Measurements from ENCODE around the gene EXOG.

DNA sequence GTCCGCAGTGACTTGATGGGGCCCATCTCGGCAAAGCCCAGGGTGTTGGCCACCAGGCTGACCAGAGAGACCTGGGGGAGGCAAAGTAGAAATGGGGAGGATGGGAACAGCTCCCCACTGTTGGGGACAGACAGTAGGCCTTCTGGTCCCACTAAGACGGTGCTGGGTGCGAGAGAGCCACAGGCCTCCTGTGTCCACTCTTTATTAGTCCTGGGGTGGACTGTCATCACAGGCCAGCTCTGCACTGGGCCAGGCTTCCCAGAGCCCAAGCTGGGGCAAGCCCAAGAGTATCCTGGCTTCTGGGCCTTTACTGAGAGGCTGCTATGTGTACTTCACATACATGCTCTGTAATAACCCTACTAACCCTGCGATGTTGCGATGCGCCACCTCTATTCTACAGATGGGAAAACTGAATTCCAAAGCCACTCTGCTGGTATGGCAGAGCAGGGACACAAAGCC lies 66.4 kb downstream of the EXOG start:
- TF ChIP-seq, protein P1, sequence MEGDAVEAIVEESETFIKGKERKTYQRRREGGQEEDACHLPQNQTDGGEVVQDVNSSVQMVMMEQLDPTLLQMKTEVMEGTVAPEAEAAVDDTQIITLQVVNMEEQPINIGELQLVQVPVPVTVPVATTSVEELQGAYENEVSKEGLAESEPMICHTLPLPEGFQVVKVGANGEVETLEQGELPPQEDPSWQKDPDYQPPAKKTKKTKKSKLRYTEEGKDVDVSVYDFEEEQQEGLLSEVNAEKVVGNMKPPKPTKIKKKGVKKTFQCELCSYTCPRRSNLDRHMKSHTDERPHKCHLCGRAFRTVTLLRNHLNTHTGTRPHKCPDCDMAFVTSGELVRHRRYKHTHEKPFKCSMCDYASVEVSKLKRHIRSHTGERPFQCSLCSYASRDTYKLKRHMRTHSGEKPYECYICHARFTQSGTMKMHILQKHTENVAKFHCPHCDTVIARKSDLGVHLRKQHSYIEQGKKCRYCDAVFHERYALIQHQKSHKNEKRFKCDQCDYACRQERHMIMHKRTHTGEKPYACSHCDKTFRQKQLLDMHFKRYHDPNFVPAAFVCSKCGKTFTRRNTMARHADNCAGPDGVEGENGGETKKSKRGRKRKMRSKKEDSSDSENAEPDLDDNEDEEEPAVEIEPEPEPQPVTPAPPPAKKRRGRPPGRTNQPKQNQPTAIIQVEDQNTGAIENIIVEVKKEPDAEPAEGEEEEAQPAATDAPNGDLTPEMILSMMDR (IDR thresholded peaks at IDR 0.05): no peak
- TF ChIP-seq POLR2AphosphoS5 (IDR thresholded peaks at IDR 0.05; ENCODE audit: low read depth, low read length): no peak
- no peak for TF ChIP-seq TCF7L2 (IDR thresholded peaks at IDR 0.05; ENCODE audit: low read depth, low read length)
